Left ventricle myocardium inferior (tissue), 1 donor: ENCODE data around the gene COMTD1. TPM values are rescaled to one million over a fixed set of nuclear protein-coding genes. Genes with fewer than 3 reads are reported as not detected.
"Not testable (repeated sequence)": the region's sequence is repeated elsewhere in the genome, so short reads cannot be mapped to it uniquely, and the experiment has no call there.

ENCODE experiments used
- DNase-seq: peaks from one replicate; pipeline ENCODE4 v3.0.0-alpha.2; 2020
- H3K27ac ChIP-seq: fragments of 200-600 bp; replicated peaks from 2 replicates; pipeline ENCODE4 v1.8.0; 2021
- H3K27me3 ChIP-seq: fragments of 200-600 bp; 2 replicates; pipeline ENCODE4 v1.8.0; 2021; ENCODE audit warnings: low read depth
- H3K36me3 ChIP-seq: fragments of 200-600 bp; 2 replicates; pipeline ENCODE4 v1.8.0; 2021
- H3K4me1 ChIP-seq: fragments of 200-600 bp; 2 replicates; pipeline ENCODE4 v1.8.0; 2021
- H3K4me3 ChIP-seq: fragments of 200-600 bp; 2 replicates; pipeline ENCODE4 v1.8.0; 2021; ENCODE audit warnings: mild to moderate bottlenecking, moderate library complexity
- H3K9me3 ChIP-seq: fragments of 200-600 bp; replicated peaks from 2 replicates; pipeline ENCODE4 v1.8.0; 2021
- CTCF ChIP-seq: fragments of 200-600 bp; IDR thresholded peaks from 2 replicates; pipeline ENCODE4 v1.8.0; 2021; ENCODE audit warnings: antibody characterized with exemption, mild to moderate bottlenecking, borderline replicate concordance
- intact Hi-C: fragments of 100-400 bp; cut with micrococcal nuclease; formaldehyde crosslinking; loops from one replicate; pipeline ENCODE4 v1.11.0; 2022
- total RNA-seq: library from RNA; stranded (reverse); fragmentation: NEBNext Ultra II Directional; extraction: Animal tissue kit (Norgen Biotek cat#: 25700); gene quantifications from one replicate; pipeline ENCODE4 v1.2.1, GENCODE V29; 2021
- donor health status: DM: no; HTN: yes; CAD: no; lungs with severe emphysema.

The COMTD1 gene
- total RNA-seq, 1 donor from 2014 or later, result 29.0 TPM

- peaks cover 15% of the 10 kb centered on the region for H3K36me3 ChIP-seq
- H3K4me1 ChIP-seq, result peaks cover 54% of the 10 kb centered on the region
- peak overlapping the region; percentile 15 for H3K27ac ChIP-seq
- no peak for TF ChIP-seq CTCF
- no peaks in the 10 kb centered on the region for H3K9me3 ChIP-seq
- DNase-seq, result no peak
- no peak overlapping the region for H3K4me3 ChIP-seq
- intact Hi-C loops, result no loop called here
- H3K27me3 ChIP-seq, result no peaks in the 10 kb centered on the region
Measured at GRCh38 chr10:75208181-75208580, 27.6 kb downstream of the COMTD1 start.

GRCh38 chr10:75207857-75208144, 28.0 kb downstream of the COMTD1 start:
- Histone ChIP-seq H3K4me3 (no peak overlapping the region), H3K9me3 (no peaks in the 10 kb centered on the region), H3K27me3 (no peaks in the 10 kb centered on the region), H3K27ac (peak overlapping the region; percentile 15), H3K4me1 (peaks cover 54% of the 10 kb centered on the region), H3K36me3 (peaks cover 11% of the 10 kb centered on the region)
- no peak for TF ChIP-seq CTCF
- intact Hi-C loops, result no loop called here
- DNase-seq, result no peak

GRCh38 chr10:75207079-75207856, 28.5 kb downstream of the COMTD1 start:
- no peak for DNase-seq
- Histone ChIP-seq H3K4me1 (peaks cover 54% of the 10 kb centered on the region), H3K9me3 (no peaks in the 10 kb centered on the region), H3K27ac (no peak overlapping the region), H3K36me3 (peaks cover 6% of the 10 kb centered on the region), H3K4me3 (no peak overlapping the region), H3K27me3 (no peaks in the 10 kb centered on the region)
- TF ChIP-seq CTCF, result no peak
- intact Hi-C loops, result no loop called here

GRCh38 chr10:75206638-75207037, 29.1 kb downstream of the COMTD1 start:
- H3K27ac ChIP-seq, intact Hi-C loops, H3K27me3 ChIP-seq, H3K4me3 ChIP-seq, DNase-seq, H3K36me3 ChIP-seq, H3K9me3 ChIP-seq: not testable (repeated sequence)
- H3K4me1 ChIP-seq, result peaks cover 52% of the 10 kb centered on the region

- no peak for TF ChIP-seq CTCF
- Histone ChIP-seq H3K4me1 (peaks cover 44% of the 10 kb centered on the region), H3K27ac (no peak overlapping the region), H3K27me3 (no peaks in the 10 kb centered on the region), H3K4me3 (no peak overlapping the region), H3K36me3 (no peaks in the 10 kb centered on the region), H3K9me3 (no peaks in the 10 kb centered on the region)
- intact Hi-C loops, result no loop called here
- no peak for DNase-seq
Measured at GRCh38 chr10:75205908-75206307, 29.8 kb downstream of the COMTD1 start.

- no peak overlapping the region for H3K4me3 ChIP-seq
- H3K9me3 ChIP-seq, result no peaks in the 10 kb centered on the region
- no peak for DNase-seq
- H3K4me1 ChIP-seq, result peaks cover 29% of the 10 kb centered on the region
- no peaks in the 10 kb centered on the region for H3K36me3 ChIP-seq
- no peaks in the 10 kb centered on the region for H3K27me3 ChIP-seq
- H3K27ac ChIP-seq, result peak overlapping the region; percentile 84
- intact Hi-C loops, result no loop called here
- TF ChIP-seq CTCF, result peak; percentile 29
Measured at GRCh38 chr10:75203724-75204123, 32.0 kb downstream of the COMTD1 start.

- H3K27me3 ChIP-seq, H3K9me3 ChIP-seq, H3K4me3 ChIP-seq, DNase-seq, intact Hi-C loops, H3K36me3 ChIP-seq: not testable (repeated sequence)
- Histone ChIP-seq H3K4me1 (peaks cover 27% of the 10 kb centered on the region), H3K27ac (peak overlapping the region; percentile 84)
Measured at GRCh38 chr10:75203046-75203620, 32.6 kb downstream of the COMTD1 start.
